Neural progenitor cell (in vitro differentiated cells): ENCODE data around the gene METTL23. TPM values are rescaled to one million over a fixed set of nuclear protein-coding genes. Genes with fewer than 3 reads are reported as not detected.
"Not testable (repeated sequence)": the region's sequence is repeated elsewhere in the genome, so short reads cannot be mapped to it uniquely, and the experiment has no call there.

Experiments
- DNase-seq: peaks from one replicate; pipeline ENCODE4 v3.0.0-alpha.2; 2016; ENCODE audit warnings: low spot score
- H2AFZ ChIP-seq: fragments of 200-600 bp; sonication (generic); replicated peaks from 2 replicates; pipeline ENCODE4 v1.6.1; 2016; ENCODE audit warnings: antibody characterized with exemption
- H3F3A ChIP-seq: fragments of 200-600 bp; sonication (generic); 2 replicates; pipeline ENCODE4 v1.6.1; 2016; ENCODE audit warnings: antibody characterized with exemption, low read depth
- H3K27ac ChIP-seq: fragments of 200-600 bp; sonication (generic); 2 replicates; pipeline ENCODE4 v1.5.1; 2016; ENCODE audit warnings: mild to moderate bottlenecking
- H3K27me3 ChIP-seq: fragments of 200-600 bp; sonication (generic); 2 replicates; pipeline ENCODE4 v1.6.1; 2016; ENCODE audit warnings: mild to moderate bottlenecking, moderate library complexity
- H3K36me3 ChIP-seq: fragments of 200-600 bp; sonication (generic); 2 replicates; pipeline ENCODE4 v1.5.1; 2016
- H3K4me1 ChIP-seq: fragments of 200-600 bp; sonication (generic); 2 replicates; pipeline ENCODE4 v1.6.1; 2016; ENCODE audit warnings: mixed run types
- H3K4me2 ChIP-seq: fragments of 200-600 bp; sonication (generic); 2 replicates; pipeline ENCODE4 v1.6.1; 2016
- H3K4me3 ChIP-seq: fragments of 200-600 bp; sonication (generic); 2 replicates; pipeline ENCODE4 v1.5.1; 2016
- H3K79me2 ChIP-seq: fragments of 200-600 bp; sonication (generic); 2 replicates; pipeline ENCODE4 v1.6.1; 2016; ENCODE audit warnings: low read depth
- H3K9ac ChIP-seq: fragments of 200-600 bp; sonication (generic); 2 replicates; pipeline ENCODE4 v1.6.1; 2016
- H3K9me3 ChIP-seq: fragments of 200-600 bp; sonication (generic); 2 replicates; pipeline ENCODE4 v1.5.1; 2016; ENCODE audit warnings: low read depth
- H4K20me1 ChIP-seq: fragments of 200-600 bp; sonication (generic); 2 replicates; pipeline ENCODE4 v1.6.1; 2016; ENCODE audit warnings: low read depth
- H3K27ac Mint-ChIP-seq: 3 replicates; pipeline ENCODE4 v1.8.0; 2021; ENCODE audit warnings: mixed read lengths
- H3K27me3 Mint-ChIP-seq: 2 replicates; pipeline ENCODE4 v1.8.0; 2022; ENCODE audit warnings: low read depth, mild to moderate bottlenecking, inconsistent platforms, moderate library complexity, mixed read lengths; ENCODE audit not compliant: insufficient read depth
- H3K36me3 Mint-ChIP-seq: 3 replicates; pipeline ENCODE4 v1.8.0; 2021; ENCODE audit warnings: mixed read lengths
- H3K4me1 Mint-ChIP-seq: 3 replicates; pipeline ENCODE4 v1.8.0; 2021; ENCODE audit warnings: mixed read lengths
- H3K4me3 Mint-ChIP-seq: 3 replicates; pipeline ENCODE4 v1.8.0; 2021; ENCODE audit warnings: mild to moderate bottlenecking, moderate library complexity, mixed read lengths
- H3K9me3 Mint-ChIP-seq: 3 replicates; pipeline ENCODE4 v1.8.0; 2020; ENCODE audit warnings: mixed read lengths
- CTCF ChIP-seq: fragments of 200-600 bp; sonication (generic); IDR thresholded peaks from 2 replicates; pipeline ENCODE4 v1.5.1; 2017; ENCODE audit warnings: antibody characterized with exemption, mild to moderate bottlenecking
- EZH2 ChIP-seq: fragments of 200-600 bp; sonication (generic); IDR thresholded peaks from 2 replicates; pipeline ENCODE4 v1.6.1; 2017; ENCODE audit warnings: antibody characterized with exemption, mild to moderate bottlenecking, moderate library complexity
- EZH2phosphoT487 ChIP-seq: fragments of 200-600 bp; sonication (generic); IDR thresholded peaks from 2 replicates; pipeline ENCODE4 v1.6.1; 2017; ENCODE audit warnings: antibody characterized with exemption
- total RNA-seq: library from RNA; depleted of rRNA; stranded (reverse); fragments of >200 nt; gene quantifications from 2 replicates; pipeline ENCODE4 v1.2.3, GENCODE V29; 2015; ENCODE audit warnings: low replicate concordance

Gene METTL23
- total RNA-seq, 1 donor from 2014 or later, result 38.1 TPM

GRCh38 chr17:76740329-76741118 is 13.9 kb downstream of the METTL23 start:
- no peak overlapping the region for H3K27ac Mint-ChIP-seq
- H3K27ac ChIP-seq, result no peak overlapping the region
- H4K20me1 ChIP-seq, result peaks cover 7% of the 10 kb centered on the region
- H3K9me3 Mint-ChIP-seq, result no peaks in the 10 kb centered on the region
- TF ChIP-seq CTCF, result no peak
- no peak for TF ChIP-seq EZH2
- no peak for TF ChIP-seq EZH2phosphoT487
- no peak overlapping the region for H3K4me3 ChIP-seq
- H3K4me1 ChIP-seq, result peaks cover 9% of the 10 kb centered on the region
- H3K4me1 Mint-ChIP-seq, result peaks cover 26% of the 10 kb centered on the region
- no peaks in the 10 kb centered on the region for H3K27me3 ChIP-seq
- peaks cover 17% of the 10 kb centered on the region for H3K36me3 Mint-ChIP-seq
- peaks cover 4% of the 10 kb centered on the region for H3K27me3 Mint-ChIP-seq
- no peak for DNase-seq
- H3K9ac ChIP-seq, result no peak overlapping the region
- H3K79me2 ChIP-seq, result peaks cover 38% of the 10 kb centered on the region
- no peak overlapping the region for H2AFZ ChIP-seq
- H3F3A ChIP-seq, result peaks cover 22% of the 10 kb centered on the region
- peaks cover 9% of the 10 kb centered on the region for H3K36me3 ChIP-seq
- H3K4me3 Mint-ChIP-seq, result peak overlapping the region; percentile 22
- H3K9me3 ChIP-seq, result no peaks in the 10 kb centered on the region
- H3K4me2 ChIP-seq, result no peak overlapping the region

GRCh38 chr17:76742958-76743357 is 16.3 kb downstream of the METTL23 start:
- no peak for DNase-seq

GRCh38 chr17:76744747-76745146 is 18.1 kb downstream of the METTL23 start:
- H3K9ac ChIP-seq, result no peak overlapping the region
- H3K4me2 ChIP-seq, result no peak overlapping the region
- Mint-ChIP-seq H3K4me1 (peaks cover 7% of the 10 kb centered on the region), H3K27ac (no peak overlapping the region), H3K4me3 (no peak overlapping the region), H3K9me3 (no peaks in the 10 kb centered on the region), H3K36me3 (peaks cover 25% of the 10 kb centered on the region), H3K27me3 (no peaks in the 10 kb centered on the region)
- TF ChIP-seq CTCF (no peak), EZH2 (no peak), EZH2phosphoT487 (no peak)
- no peaks in the 10 kb centered on the region for H3K4me1 ChIP-seq
- peaks cover 5% of the 10 kb centered on the region for H3K36me3 ChIP-seq
- no peak for DNase-seq
- no peak overlapping the region for H2AFZ ChIP-seq
- no peaks in the 10 kb centered on the region for H3K27me3 ChIP-seq
- H3K79me2 ChIP-seq, result peaks cover 4% of the 10 kb centered on the region
- no peaks in the 10 kb centered on the region for H4K20me1 ChIP-seq
- no peaks in the 10 kb centered on the region for H3F3A ChIP-seq
- H3K27ac ChIP-seq, result no peak overlapping the region
- H3K4me3 ChIP-seq, result no peak overlapping the region
- no peaks in the 10 kb centered on the region for H3K9me3 ChIP-seq

More at GRCh38 chr17:76742958-76743357, 16.3 kb downstream of the METTL23 start:
- Histone ChIP-seq H3K9ac (no peak overlapping the region), H3K4me1 (peaks cover 7% of the 10 kb centered on the region), H3K9me3 (no peaks in the 10 kb centered on the region), H3F3A (peaks cover 7% of the 10 kb centered on the region), H3K27ac (no peak overlapping the region), H3K4me3 (no peak overlapping the region), H2AFZ (no peak overlapping the region), H3K4me2 (no peak overlapping the region), H4K20me1 (no peaks in the 10 kb centered on the region), H3K27me3 (no peaks in the 10 kb centered on the region), H3K79me2 (peaks cover 22% of the 10 kb centered on the region), H3K36me3 (peaks cover 5% of the 10 kb centered on the region)
- H3K27me3 Mint-ChIP-seq, result no peaks in the 10 kb centered on the region
- peaks cover 22% of the 10 kb centered on the region for H3K4me1 Mint-ChIP-seq
- H3K27ac Mint-ChIP-seq, result no peak overlapping the region
- no peaks in the 10 kb centered on the region for H3K9me3 Mint-ChIP-seq
- H3K4me3 Mint-ChIP-seq, result no peak overlapping the region
- H3K36me3 Mint-ChIP-seq, result peaks cover 24% of the 10 kb centered on the region
- no peak for TF ChIP-seq EZH2phosphoT487

- H2AFZ ChIP-seq, H3K9me3 ChIP-seq, H3K27ac ChIP-seq, DNase-seq, H3F3A ChIP-seq, H3K4me2 ChIP-seq, H3K27ac Mint-ChIP-seq, H3K27me3 ChIP-seq, H3K27me3 Mint-ChIP-seq, H3K4me1 Mint-ChIP-seq, H3K9ac ChIP-seq, H3K4me3 ChIP-seq, H3K79me2 ChIP-seq, H3K36me3 ChIP-seq, H4K20me1 ChIP-seq, H3K4me1 ChIP-seq, H3K9me3 Mint-ChIP-seq, H3K4me3 Mint-ChIP-seq: not testable (repeated sequence)
- H3K36me3 Mint-ChIP-seq, result peaks cover 29% of the 10 kb centered on the region
These were observed 19.1 kb downstream of the METTL23 start for GRCh38 chr17:76745785-76746184.
